H1 (cell line): ENCODE data around the gene RAB3GAP1. TPM values are rescaled to one million over a fixed set of nuclear protein-coding genes. Genes with fewer than 3 reads are reported as not detected.

ENCODE experiments used
- BCL11A ChIP-seq, 2 experiments: IDR thresholded peaks; one replicate each; pipeline ENCODE4 v1.6.1; 2011; ENCODE audit warnings: low read depth in 2 of 2, low read length in 2 of 2, mild to moderate bottlenecking in 2 of 2
- CHD7 ChIP-seq: fragments of 300-600 bp; sonication (generic); IDR thresholded peaks from 2 replicates; pipeline ENCODE4 v1.7.1; 2012; ENCODE audit warnings: low read length, moderate library complexity, mild to moderate bottlenecking, inconsistent platforms; ENCODE audit not compliant: insufficient replicate concordance
- CREB1 ChIP-seq: IDR thresholded peaks from 2 replicates; pipeline ENCODE4 v1.6.1; 2012; ENCODE audit warnings: inconsistent platforms
- E2F6 ChIP-seq: IDR thresholded peaks from 2 replicates; pipeline ENCODE4 v1.6.1; 2012; ENCODE audit warnings: inconsistent platforms
- SIRT6 ChIP-seq: IDR thresholded peaks from one replicate; pipeline ENCODE4 v1.7.1; 2012; ENCODE audit warnings: low read length, inconsistent platforms
- SIX5 ChIP-seq: IDR thresholded peaks from 2 replicates; pipeline ENCODE4 v1.6.1; 2011; ENCODE audit warnings: mild to moderate bottlenecking, low read depth, low read length
- SUZ12 ChIP-seq: fragments of 200-600 bp; sonication (generic); IDR thresholded peaks from 2 replicates; pipeline ENCODE4 v1.6.1; 2012; ENCODE audit warnings: mild to moderate bottlenecking, inconsistent platforms, low read length, moderate library complexity, mixed read lengths
- TAF7 ChIP-seq: optimal IDR thresholded peaks from 2 replicates; pipeline ENCODE3; 2011; ENCODE audit warnings: low read depth, mild to moderate bottlenecking, inconsistent platforms, low read length, moderate library complexity, borderline replicate concordance
- ZNF274 ChIP-seq: IDR thresholded peaks from 2 replicates; pipeline ENCODE4 v1.7.0; 2012; ENCODE audit warnings: low read length, borderline replicate concordance; ENCODE audit errors: extremely low read depth
- polyA plus RNA-seq, 7 experiments: library from polyadenylated mRNA; depleted of rRNA in 3 of 7; stranded (reverse) in 5 of 7; unstranded in 2 of 7; fragments of >200 nt in 5 of 7; fragments of 200-250 nt in 2 of 7; gene quantifications; 1 replicate in 5 of 7; 2 replicates in 1 of 7; 4 replicates in 1 of 7; pipeline versions ENCODE4 v1.2.1 to v1.2.3, GENCODE V29; 2011 to 2013; ENCODE audit warnings: missing spikeins in 2 of 7, mixed read lengths in 2 of 7
- total RNA-seq: library from RNA; stranded (reverse); fragmentation: NEBNext Ultra II Directional; extraction: Animal tissue kit (Norgen Biotek cat#: 25700); gene quantifications from 2 replicates; pipeline ENCODE4 v1.2.1, GENCODE V29; 2021

Gene RAB3GAP1
- total and polyA plus RNA-seq, 2 of the 8 experiments (the other 6 are each of a cell fraction or from before 2014, with no cell fraction given), result 9.8 to 28.6 TPM

GRCh38 chr2:135189148-135189547 lies 137.1 kb downstream of the RAB3GAP1 start (continued):
- TF ChIP-seq CHD7 (no peak), SUZ12 (no peak), BCL11A (IDR thresholded peaks at IDR 0.05; ENCODE audit: low read depth in 2 of 2, low read length in 2 of 2) (no peak), ZNF274 (no peak), TAF7 (no peak), SIX5 (no peak), CREB1 (no peak), E2F6 (no peak), SIRT6 (no peak)
